ENCODE measurements around the gene MAP3K15.

GRCh38 chrX:19548934-19549333 lies 33.6 kb upstream of the MAP3K15 start:
- TF ChIP-seq YY1 (IDR thresholded peaks at IDR 0.05; ENCODE audit: insufficient read depth, insufficient read length): no peak
- TF ChIP-seq ZNF274 (IDR thresholded peaks at IDR 0.05; ENCODE audit: low read depth, low read length): no peak

Data from NT2/D1 (cell line).